NT2/D1 (cell line): ENCODE measurements around the gene EDEM3.

Experiments used
- SUZ12 ChIP-seq: IDR thresholded peaks from 2 replicates; pipeline ENCODE4 v1.6.1; 2011; ENCODE audit not compliant: insufficient read length, insufficient read depth; ENCODE audit errors: extremely low read depth
- YY1 ChIP-seq: IDR thresholded peaks from 2 replicates; pipeline ENCODE4 v1.6.1; 2011; ENCODE audit not compliant: insufficient read length, insufficient read depth

GRCh38 chr1:184759651-184760050 lies 5.0 kb upstream of the EDEM3 start:
- TF ChIP-seq SUZ12, result no peak
- TF ChIP-seq YY1, result no peak
